Measurements from ENCODE around the gene ZFP64.
A peak's percentile ranks its signal among the peaks of the same experiment; 100 is the strongest.
"Not testable (repeated sequence)": the region's sequence is repeated elsewhere in the genome, so short reads cannot be mapped to it uniquely, and the experiment has no call there.

Gene ZFP64

DNA sequence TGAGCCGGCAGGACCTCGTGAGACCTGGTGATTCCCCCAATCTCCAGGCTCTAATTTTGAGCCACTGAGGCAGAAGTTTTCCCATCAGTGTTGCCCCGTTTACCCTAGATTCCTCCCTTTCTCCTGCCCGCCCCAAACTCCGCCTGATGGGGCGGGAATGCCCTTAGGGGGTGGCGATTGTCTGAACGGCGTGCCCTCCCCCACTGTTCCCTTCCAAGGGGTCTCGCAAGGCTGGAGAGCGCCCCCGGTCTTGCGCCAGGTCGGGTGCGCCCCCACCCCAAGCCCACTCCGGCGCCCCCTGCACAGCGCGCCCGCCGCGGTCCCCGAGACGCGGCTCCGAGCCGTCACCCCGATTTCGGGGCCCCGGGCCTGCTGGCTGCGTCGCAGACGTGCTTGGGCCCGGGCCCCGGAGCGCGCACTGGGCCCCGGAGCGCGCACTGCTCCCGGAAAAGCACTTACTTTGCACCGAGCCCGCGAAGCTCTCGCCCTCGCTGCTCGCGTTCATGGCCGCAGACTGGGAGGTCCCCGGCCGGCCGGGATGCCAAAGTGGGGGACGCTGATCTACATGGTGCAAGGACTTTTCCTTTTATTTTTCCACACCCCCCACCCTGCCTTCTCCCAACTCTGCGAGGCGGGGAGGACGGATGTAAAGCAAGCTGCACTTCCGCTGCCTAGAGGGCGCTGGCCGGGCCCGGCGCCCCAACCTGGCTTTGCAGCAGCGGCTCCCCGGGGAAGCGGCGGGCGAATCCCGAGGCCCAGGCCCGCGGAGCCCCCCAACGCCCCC lies at the start of gene ZFP64:
ZFP64 (minus strand) TSS at position 648 of the 784 bp plus-strand sequence; CDS start at position 505, 143 bp downstream.
- no peaks in the 10 kb centered on the region for H3K9me3 Mint-ChIP-seq
- DNase-seq (ENCODE audit: low spot score in 2 of 2) (peak; percentile 58 to 81), ATAC-seq (ENCODE audit: low read depth) (peak; percentile 83)
- peaks cover 7% of the 10 kb centered on the region for H3K4me1 Mint-ChIP-seq
- peak within 1 kb of the TSS; percentile 91 for H3K4me3 Mint-ChIP-seq
- no peaks in the 10 kb centered on the region for H3K27me3 Mint-ChIP-seq
- H3K36me3 Mint-ChIP-seq: peaks cover 2% of the 10 kb centered on the region
- peak within 1 kb of the TSS; percentile 80 for H3K27ac Mint-ChIP-seq

DNA sequence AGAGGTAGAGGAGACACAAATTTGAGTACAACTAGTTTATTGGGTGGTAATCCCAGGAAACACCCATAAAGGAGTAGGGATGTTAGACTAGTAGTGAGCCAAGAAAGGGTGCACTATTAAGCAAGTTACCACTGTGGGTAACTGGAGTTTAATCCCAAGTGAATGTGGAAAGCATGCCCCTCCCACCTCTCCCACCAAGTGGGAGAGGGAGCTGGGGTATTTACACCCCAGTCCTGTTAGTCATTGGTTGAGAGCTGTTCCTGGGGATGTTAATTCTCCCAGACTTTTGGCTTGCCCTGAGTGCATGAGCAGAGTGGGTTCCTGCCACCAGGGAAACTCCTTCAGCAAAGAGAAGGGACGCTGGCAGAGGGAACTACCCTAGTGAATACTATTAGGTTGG lies 49.2 kb upstream of the ZFP64 start:
- ATAC-seq (ENCODE audit: low read depth) (no peak), DNase-seq (ENCODE audit: low spot score in 2 of 2) (no peak)
- Mint-ChIP-seq H3K4me3 (no peak overlapping the region), H3K9me3 (no peaks in the 10 kb centered on the region), H3K4me1 (no peaks in the 10 kb centered on the region), H3K27ac (no peak overlapping the region), H3K36me3 (no peaks in the 10 kb centered on the region), H3K27me3 (peaks cover 3% of the 10 kb centered on the region)

DNA sequence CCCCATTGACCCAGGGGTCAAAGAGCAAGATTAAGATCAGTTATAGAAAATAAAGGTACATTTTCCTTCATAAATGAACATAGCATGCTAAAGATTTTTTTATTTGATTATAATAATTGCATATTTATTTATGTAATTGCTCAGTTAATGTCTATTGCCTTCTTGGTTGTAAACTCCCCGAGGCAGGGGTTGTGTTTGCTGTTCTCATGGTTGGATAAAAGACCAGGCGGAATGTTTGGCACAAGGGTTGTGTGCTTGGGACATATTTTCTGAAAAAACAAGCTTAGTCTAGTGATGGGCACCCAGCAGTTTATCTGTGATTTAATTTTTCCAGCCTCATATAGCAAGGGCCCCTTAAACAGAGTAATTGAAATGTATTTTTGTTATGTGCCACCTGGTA lies 47.5 kb upstream of the ZFP64 start:
- Mint-ChIP-seq H3K36me3 (no peaks in the 10 kb centered on the region), H3K4me3 (no peak overlapping the region), H3K9me3 (no peaks in the 10 kb centered on the region), H3K27ac (no peak overlapping the region), H3K27me3 (peaks cover 4% of the 10 kb centered on the region), H3K4me1 (no peaks in the 10 kb centered on the region)
- no peak for DNase-seq (ENCODE audit: low spot score in 2 of 2)
- no peak for ATAC-seq (ENCODE audit: low read depth)

DNA sequence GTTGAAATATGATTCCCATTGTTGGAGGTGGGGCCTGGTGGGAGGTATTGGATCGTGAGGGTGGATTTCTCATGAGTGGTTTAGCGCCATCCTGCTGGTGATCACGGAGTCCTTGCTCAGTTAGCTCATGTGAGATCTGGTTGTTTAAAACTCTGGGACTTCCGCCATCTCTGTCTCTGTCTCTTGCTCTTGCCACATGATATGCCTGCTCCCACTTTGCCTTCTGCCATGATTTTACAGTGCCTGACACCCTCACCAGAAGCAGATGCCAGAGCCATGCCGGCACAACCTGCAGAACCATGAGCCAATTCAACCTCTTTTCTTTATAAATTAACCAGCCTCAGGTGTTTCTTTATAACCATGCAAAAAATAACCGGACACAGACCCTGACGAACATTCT lies 44.7 kb upstream of the ZFP64 start:
- peaks cover 4% of the 10 kb centered on the region for H3K27me3 Mint-ChIP-seq
- DNase-seq (ENCODE audit: low spot score in 2 of 2): no peak
- no peak for ATAC-seq (ENCODE audit: low read depth)
- H3K4me3 Mint-ChIP-seq: no peak overlapping the region
- no peaks in the 10 kb centered on the region for H3K9me3 Mint-ChIP-seq
- no peak overlapping the region for H3K27ac Mint-ChIP-seq
- H3K4me1 Mint-ChIP-seq: no peaks in the 10 kb centered on the region
- H3K36me3 Mint-ChIP-seq: no peaks in the 10 kb centered on the region

DNA sequence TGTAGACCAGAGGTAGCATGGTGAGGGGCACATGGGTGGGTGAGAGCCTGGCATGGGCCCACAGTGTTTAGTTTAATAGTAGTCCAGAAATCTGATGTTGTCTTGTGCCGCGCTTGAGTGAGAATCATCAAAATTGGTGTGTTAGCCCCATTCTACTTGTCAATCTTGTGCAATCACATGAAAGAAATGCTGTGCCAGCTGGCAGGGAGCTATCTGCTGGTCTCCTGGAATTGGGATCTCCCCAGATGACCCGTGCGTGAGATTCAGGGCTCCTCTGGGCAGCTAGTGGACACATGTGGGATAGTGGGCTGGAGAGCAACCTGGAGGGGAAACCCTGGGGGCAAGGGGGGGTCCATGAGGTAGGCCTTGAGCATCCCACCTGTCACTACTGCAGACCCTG lies 43.5 kb upstream of the ZFP64 start:
- peaks cover 2% of the 10 kb centered on the region for H3K27me3 Mint-ChIP-seq
- H3K36me3 Mint-ChIP-seq: no peaks in the 10 kb centered on the region
- no peak for DNase-seq (ENCODE audit: low spot score in 2 of 2)

DNA sequence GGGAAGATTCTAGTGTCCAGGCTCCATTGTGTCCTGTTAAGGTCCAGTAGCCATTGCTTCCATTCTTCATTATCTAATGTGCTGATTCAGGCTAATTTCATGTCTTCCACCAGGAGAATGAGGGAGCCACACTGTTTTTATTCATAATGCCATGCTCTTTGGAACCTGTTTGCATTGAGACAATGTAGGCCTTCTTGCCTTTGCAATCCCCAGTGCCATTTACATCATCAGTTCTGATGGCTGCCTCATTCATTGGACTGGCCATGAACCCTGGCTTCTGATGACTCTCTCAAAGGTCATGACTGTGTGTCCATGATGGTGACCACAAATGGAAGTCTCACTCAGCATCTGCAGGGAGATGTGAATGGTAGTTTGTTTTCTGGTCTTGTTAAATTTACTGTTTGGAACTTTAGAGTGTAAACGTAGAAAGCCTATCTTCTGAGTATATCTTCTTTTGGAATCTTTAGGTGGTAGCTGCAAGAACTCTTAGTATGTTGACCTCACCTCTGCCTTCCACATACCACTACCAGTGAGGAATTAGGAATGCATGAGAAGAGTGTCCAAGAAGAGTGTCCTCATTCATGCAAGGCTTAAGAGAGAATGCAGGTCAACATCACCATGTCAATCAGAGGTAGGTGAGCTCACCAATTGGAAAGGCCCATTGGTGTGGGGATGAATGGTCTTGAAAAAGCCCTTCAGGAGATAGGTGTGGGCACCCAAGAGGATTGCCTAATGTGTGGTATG lies 42.9 kb upstream of the ZFP64 start:
- no peaks in the 10 kb centered on the region for H3K9me3 Mint-ChIP-seq
- no peaks in the 10 kb centered on the region for H3K36me3 Mint-ChIP-seq
- DNase-seq (ENCODE audit: low spot score in 2 of 2) (no peak), ATAC-seq (ENCODE audit: low read depth) (no peak)
- peaks cover 4% of the 10 kb centered on the region for H3K4me1 Mint-ChIP-seq
- H3K4me3 Mint-ChIP-seq: no peak overlapping the region
- no peak overlapping the region for H3K27ac Mint-ChIP-seq
- peaks cover 2% of the 10 kb centered on the region for H3K27me3 Mint-ChIP-seq

More for the DNA sequence above, 43.5 kb upstream of the ZFP64 start:
- Mint-ChIP-seq H3K4me1 (peaks cover 4% of the 10 kb centered on the region), H3K9me3 (no peaks in the 10 kb centered on the region), H3K27ac (no peak overlapping the region), H3K4me3 (no peak overlapping the region)
- ATAC-seq (ENCODE audit: low read depth): no peak

DNA sequence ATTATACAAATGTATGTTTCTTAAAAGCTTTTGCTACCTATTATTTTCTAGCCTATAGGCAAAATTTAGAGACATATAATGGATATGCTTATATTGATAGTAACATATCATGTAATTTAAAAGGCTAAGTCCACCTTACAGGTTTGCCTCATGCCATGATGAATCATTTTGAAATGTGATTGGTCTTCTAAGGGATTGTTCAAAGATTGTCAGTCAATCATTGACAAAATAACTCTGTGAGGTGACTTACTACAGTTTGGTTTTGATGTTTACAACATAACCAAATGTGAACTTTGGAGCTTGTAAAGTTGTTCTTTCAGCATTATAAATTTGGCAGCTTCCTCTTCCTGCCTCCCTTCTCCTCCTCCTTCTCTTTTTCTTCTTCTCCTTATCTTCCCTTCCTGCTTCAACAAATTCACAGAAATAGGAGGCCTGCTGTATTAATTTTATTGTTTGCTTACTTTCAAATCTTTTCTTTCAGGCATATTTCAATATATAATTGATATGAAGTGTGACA lies 39.7 kb upstream of the ZFP64 start:
- ATAC-seq (ENCODE audit: low read depth): no peak
- H3K9me3 Mint-ChIP-seq: no peaks in the 10 kb centered on the region
- H3K36me3 Mint-ChIP-seq: no peaks in the 10 kb centered on the region
- H3K4me1 Mint-ChIP-seq: peaks cover 4% of the 10 kb centered on the region
- peaks cover 6% of the 10 kb centered on the region for H3K27me3 Mint-ChIP-seq
- DNase-seq (ENCODE audit: low spot score in 2 of 2): no peak
- H3K27ac Mint-ChIP-seq: no peak overlapping the region
- no peak overlapping the region for H3K4me3 Mint-ChIP-seq

DNA sequence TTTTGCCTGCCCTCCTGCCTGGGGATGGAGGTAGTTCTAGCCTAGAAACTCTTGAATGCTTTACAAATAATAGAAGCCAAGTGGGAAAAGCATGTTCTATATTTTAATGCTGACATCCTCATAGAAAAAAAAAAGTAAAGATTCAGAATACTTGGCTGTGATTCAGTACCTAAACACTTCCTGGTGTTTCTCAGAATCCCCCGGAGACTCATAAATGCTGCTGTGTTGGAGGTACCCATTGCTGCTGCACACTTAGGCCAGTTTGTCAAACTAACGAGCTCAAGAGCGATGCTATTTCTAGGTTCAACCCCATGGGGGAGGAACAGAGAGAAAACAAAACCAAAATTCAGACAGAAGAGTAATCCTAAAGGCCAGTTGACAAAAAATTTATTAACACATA lies 38.8 kb upstream of the ZFP64 start:
- no peak overlapping the region for H3K27ac Mint-ChIP-seq
- H3K9me3 Mint-ChIP-seq: no peaks in the 10 kb centered on the region
- no peak for DNase-seq (ENCODE audit: low spot score in 2 of 2)
- H3K27me3 Mint-ChIP-seq: peaks cover 4% of the 10 kb centered on the region
- H3K4me3 Mint-ChIP-seq: no peak overlapping the region
- ATAC-seq (ENCODE audit: low read depth): no peak
- H3K36me3 Mint-ChIP-seq: no peaks in the 10 kb centered on the region
- peaks cover 4% of the 10 kb centered on the region for H3K4me1 Mint-ChIP-seq

DNA sequence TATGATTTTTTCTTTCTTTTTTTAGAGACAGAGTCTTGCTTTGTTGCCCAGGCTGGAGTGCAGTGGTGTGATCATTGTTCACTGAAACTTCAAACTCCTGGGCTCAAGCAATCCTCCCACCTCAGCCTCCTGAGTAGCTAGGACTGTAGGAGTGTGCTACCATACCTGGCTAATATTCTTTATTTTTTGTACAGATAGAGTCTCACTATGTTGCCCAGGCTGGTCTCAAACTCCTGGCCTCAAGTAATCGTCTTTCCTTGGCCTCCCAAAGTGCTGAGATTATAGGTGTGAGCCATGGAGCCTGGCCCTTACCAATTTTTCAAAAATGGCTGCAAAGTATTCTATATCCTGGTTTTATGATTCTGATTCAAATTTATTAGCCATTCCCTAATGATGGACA lies 37.8 kb upstream of the ZFP64 start:
- not testable (repeated sequence) for H3K27me3 Mint-ChIP-seq; ATAC-seq (ENCODE audit: low read depth); H3K9me3 Mint-ChIP-seq; H3K27ac Mint-ChIP-seq; H3K4me3 Mint-ChIP-seq; DNase-seq (ENCODE audit: low spot score in 2 of 2); H3K4me1 Mint-ChIP-seq; H3K36me3 Mint-ChIP-seq

DNA sequence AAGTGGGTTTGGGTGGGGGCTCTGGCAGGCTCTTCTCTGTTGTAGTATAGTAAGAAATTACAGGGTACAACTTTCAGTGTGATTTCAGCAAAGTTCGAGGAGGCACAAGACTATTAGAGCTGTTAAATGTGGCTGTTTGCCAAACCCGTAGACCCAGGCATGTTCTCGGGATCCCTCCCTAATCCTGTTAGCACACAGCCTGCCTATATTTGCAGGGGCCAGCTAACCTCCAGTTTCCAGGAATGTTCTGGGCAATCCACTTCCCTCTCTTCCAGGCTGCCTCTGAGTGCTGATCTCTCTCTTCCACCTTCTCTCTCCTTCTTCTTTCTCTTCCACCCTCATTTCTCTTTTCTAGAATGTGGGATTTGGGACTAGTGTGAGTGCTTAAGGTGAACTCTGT lies 34.8 kb upstream of the ZFP64 start:
- ATAC-seq (ENCODE audit: low read depth) (no peak), DNase-seq (ENCODE audit: low spot score in 2 of 2) (no peak)
- Mint-ChIP-seq H3K9me3 (peaks cover 3% of the 10 kb centered on the region), H3K4me1 (peaks cover 4% of the 10 kb centered on the region), H3K27ac (no peak overlapping the region), H3K27me3 (peaks cover 4% of the 10 kb centered on the region), H3K4me3 (no peak overlapping the region), H3K36me3 (peaks cover 3% of the 10 kb centered on the region)

DNA sequence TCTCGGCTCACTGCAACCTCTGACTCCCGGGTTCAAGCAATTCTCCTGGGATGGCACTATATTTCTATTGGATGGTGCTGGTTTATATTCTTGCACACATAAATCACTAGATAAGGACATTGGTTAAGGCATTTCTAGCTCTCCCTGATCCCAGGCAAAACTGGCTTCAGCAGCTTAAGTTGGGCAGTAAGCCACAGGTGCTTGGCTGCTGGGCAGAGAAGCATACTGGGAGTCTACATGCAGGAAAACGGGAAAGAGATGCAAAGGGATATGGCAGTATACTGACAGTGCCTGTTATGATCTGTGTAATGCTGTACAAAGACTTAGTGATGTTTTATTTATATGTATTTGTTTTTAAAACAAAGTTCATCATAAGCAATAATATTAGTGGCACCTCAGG lies 33.3 kb upstream of the ZFP64 start:
- Mint-ChIP-seq H3K4me1 (no peaks in the 10 kb centered on the region), H3K9me3 (peaks cover 3% of the 10 kb centered on the region), H3K27ac (no peak overlapping the region), H3K4me3 (no peak overlapping the region), H3K36me3 (peaks cover 3% of the 10 kb centered on the region), H3K27me3 (peaks cover 4% of the 10 kb centered on the region)
- DNase-seq (ENCODE audit: low spot score in 2 of 2) (no peak), ATAC-seq (ENCODE audit: low read depth) (no peak)

DNA sequence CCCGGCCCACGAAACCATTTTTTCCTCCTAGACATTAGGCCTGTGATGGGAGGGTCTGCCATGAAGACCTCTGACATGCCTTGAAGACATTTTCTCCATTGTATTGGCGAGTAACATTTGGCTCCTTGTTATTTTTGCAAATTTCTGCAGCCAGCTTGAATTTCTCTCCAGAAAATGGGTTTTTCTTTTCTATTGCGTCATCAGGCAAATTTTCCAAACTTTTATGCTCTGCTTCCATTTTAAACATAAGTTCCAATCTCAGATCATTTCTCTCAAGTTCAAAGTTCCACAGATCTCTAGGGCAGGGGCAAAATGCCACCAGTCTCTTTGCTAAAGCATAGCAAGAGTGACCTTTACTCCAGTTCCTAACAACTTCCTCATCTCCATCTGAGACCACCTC lies 29.8 kb upstream of the ZFP64 start:
- H3K9me3 Mint-ChIP-seq; H3K27me3 Mint-ChIP-seq; H3K4me1 Mint-ChIP-seq; H3K36me3 Mint-ChIP-seq; ATAC-seq (ENCODE audit: low read depth); H3K4me3 Mint-ChIP-seq; H3K27ac Mint-ChIP-seq; DNase-seq (ENCODE audit: low spot score in 2 of 2): not testable (repeated sequence)

DNA sequence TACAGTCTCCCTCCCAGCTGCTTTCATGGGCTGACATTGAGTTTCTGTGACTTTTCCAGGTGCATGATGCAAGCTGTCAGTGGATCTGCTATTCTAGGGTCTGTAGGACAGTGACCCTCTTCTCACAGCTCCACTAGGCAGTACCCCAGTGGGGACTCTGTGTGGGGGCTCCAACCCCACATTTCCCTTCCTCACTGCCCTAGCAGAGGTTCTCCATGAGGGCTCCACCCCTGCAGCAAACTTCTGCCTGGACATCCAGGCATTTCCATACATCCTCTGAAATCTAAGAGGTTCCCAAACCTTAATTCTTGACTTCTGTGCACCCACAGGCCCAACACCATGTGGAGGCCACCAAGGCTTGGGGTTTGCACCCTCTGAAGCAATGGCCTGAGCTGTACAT lies 29.3 kb upstream of the ZFP64 start:
- ATAC-seq (ENCODE audit: low read depth); H3K27ac Mint-ChIP-seq; DNase-seq (ENCODE audit: low spot score in 2 of 2); H3K4me1 Mint-ChIP-seq; H3K4me3 Mint-ChIP-seq; H3K27me3 Mint-ChIP-seq; H3K9me3 Mint-ChIP-seq; H3K36me3 Mint-ChIP-seq: not testable (repeated sequence)

DNA sequence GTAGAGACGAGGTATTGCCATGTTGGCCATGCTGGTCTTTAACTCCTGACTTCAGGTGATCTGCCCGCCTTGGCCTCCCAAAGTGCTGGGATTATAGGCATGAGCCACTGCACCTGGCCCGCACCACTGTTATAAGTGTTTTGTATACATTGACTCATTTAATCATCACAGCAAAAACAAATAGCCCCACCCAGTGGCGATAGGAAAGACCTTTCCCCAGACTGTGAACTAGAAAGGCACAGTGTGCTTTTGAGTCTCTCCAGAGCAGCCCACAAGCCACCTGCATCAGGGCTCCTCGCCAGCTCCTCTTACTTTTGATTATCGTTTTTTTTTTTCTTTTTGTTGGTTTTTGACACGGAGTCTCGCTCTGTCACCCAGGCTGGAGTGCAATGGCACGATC lies 27.9 kb upstream of the ZFP64 start:
- H3K36me3 Mint-ChIP-seq: peaks cover 3% of the 10 kb centered on the region
- H3K27me3 Mint-ChIP-seq: peaks cover 6% of the 10 kb centered on the region
- peaks cover 10% of the 10 kb centered on the region for H3K9me3 Mint-ChIP-seq
- H3K4me1 Mint-ChIP-seq: no peaks in the 10 kb centered on the region
- DNase-seq (ENCODE audit: low spot score in 2 of 2) (no peak), ATAC-seq (ENCODE audit: low read depth) (no peak)
- no peak overlapping the region for H3K4me3 Mint-ChIP-seq
- H3K27ac Mint-ChIP-seq: no peak overlapping the region

All from memory B cell (primary cell).